Testis (tissue), 3 donors: ENCODE data around the gene PPFIA4. TPM values are rescaled to one million over a fixed set of nuclear protein-coding genes. Genes with fewer than 3 reads are reported as not detected.

ENCODE experiments used
- DNase-seq: peaks from one replicate; pipeline ENCODE4 v3.0.0-alpha.2; 2019
- H3K27ac ChIP-seq, 2 donors: fragments of 200-600 bp; sonication (generic); one replicate each; pipeline ENCODE4 v1.5.1; 2019
- H3K27me3 ChIP-seq: fragments of 200-600 bp; sonication (generic); one replicate; pipeline ENCODE4 v1.5.1; 2019
- H3K36me3 ChIP-seq: fragments of 200-600 bp; sonication (generic); one replicate; pipeline ENCODE4 v1.5.1; 2017; ENCODE audit warnings: low read depth; ENCODE audit errors: missing control alignments
- H3K4me1 ChIP-seq: fragments of 200-600 bp; sonication (generic); one replicate; pipeline ENCODE4 v1.5.1; 2019
- H3K4me3 ChIP-seq, 2 donors: fragments of 200-600 bp; sonication (generic); one replicate each; pipeline ENCODE4 v1.5.1; 2017 to 2019
- H3K9me3 ChIP-seq: fragments of 200-600 bp; sonication (generic); one replicate; pipeline ENCODE4 v1.5.1; 2017
- CTCF ChIP-seq, 3 experiments: fragments of 450-650 bp in 2 of 3; fragments of 200-600 bp in 1 of 3; sonication (generic) in 1 of 3; IDR thresholded peaks; one replicate each; pipeline ENCODE4 v1.5.1; 2016 to 2019; ENCODE audit warnings: antibody characterized with exemption in 3 of 3, mild to moderate bottlenecking in 2 of 3, moderate library complexity in 1 of 3
- POLR2A ChIP-seq: fragments of 450-650 bp; IDR thresholded peaks from one replicate; pipeline ENCODE4 v1.6.1; 2017; ENCODE audit warnings: antibody characterized with exemption, mild to moderate bottlenecking, moderate library complexity
- WGBS, 2 donors: methylation state at CpG; one replicate each; pipeline ENCODE4 v1.1.5; 2018; 5-methylcytosine and 5-hydroxymethylcytosine counted together
- intact Hi-C: fragments of 100-400 bp; cut with DNase I; formaldehyde crosslinking; loops from one replicate; pipeline ENCODE4 v1.15.1; 2023; ENCODE audit warnings: low total_unique reads
- polyA plus RNA-seq: library from polyadenylated mRNA; stranded (reverse); fragments of 350-450 nt; fragmentation: Illumina TruSeq; extraction: RNeasy Lipid Tissue Mini Kit (QIAGEN cat#74804); gene quantifications from one replicate; pipeline ENCODE4 v1.2.3, GENCODE V29; 2014; ENCODE audit warnings: low read depth, low replicate concordance; ENCODE audit not compliant: insufficient read depth
- total RNA-seq, 2 donors: library from RNA; depleted of rRNA; stranded (reverse); fragments of >200 nt; gene quantifications; one replicate each; pipeline ENCODE4 v1.2.3, GENCODE V29; 2016

PPFIA4 gene
- total and polyA plus RNA-seq, 3 donors from 2014 or later = 6.6 to 33.1 (median 27.2) TPM

- DNase-seq = no peak
- Histone ChIP-seq H3K4me3 (peak overlapping the region; percentile 36 to 56), H3K36me3 (no peaks in the 10 kb centered on the region), H3K27ac (no peak overlapping the region), H3K9me3 (no peaks in the 10 kb centered on the region), H3K4me1 (no peaks in the 10 kb centered on the region), H3K27me3 (no peaks in the 10 kb centered on the region)
- TF ChIP-seq POLR2A = no peak
- no peak for TF ChIP-seq CTCF (IDR thresholded peaks at IDR 0.05)
- WGBS, 2 donors = 55 to 61% methylated on average over 6 to 49 of the region's 56 CpGs
- intact Hi-C loops = no loop called here
Measured at GRCh38 chr1:203075236-203076030, 49.1 kb downstream of the PPFIA4 start.

GRCh38 chr1:203076031-203076511, 49.8 kb downstream of the PPFIA4 start:
- 53 to 63% methylated on average over 17 to 30 of the region's 30 CpGs for WGBS, 2 donors
- H3K27me3 ChIP-seq = no peaks in the 10 kb centered on the region
- no peaks in the 10 kb centered on the region for H3K4me1 ChIP-seq
- no peak for DNase-seq
- H3K27ac ChIP-seq = no peak overlapping the region
- TF ChIP-seq POLR2A (no peak), CTCF (IDR thresholded peaks at IDR 0.05) (no peak)
- H3K36me3 ChIP-seq = no peaks in the 10 kb centered on the region
- H3K4me3 ChIP-seq = peak overlapping the region; percentile 36 to 56
- no peaks in the 10 kb centered on the region for H3K9me3 ChIP-seq
- intact Hi-C loops = no loop called here

- no peaks in the 10 kb centered on the region for H3K4me1 ChIP-seq
- H3K27ac ChIP-seq = no peak overlapping the region
- H3K9me3 ChIP-seq = no peaks in the 10 kb centered on the region
- intact Hi-C loops = no loop called here
- H3K27me3 ChIP-seq = no peaks in the 10 kb centered on the region
- no peak for TF ChIP-seq POLR2A
- TF ChIP-seq CTCF (IDR thresholded peaks at IDR 0.05) = no peak
- 76 to 90% methylated on average over 3 of the region's 3 CpGs for WGBS, 2 donors
- no peak overlapping the region for H3K4me3 ChIP-seq
- DNase-seq = no peak
- H3K36me3 ChIP-seq = no peaks in the 10 kb centered on the region
Measured at GRCh38 chr1:203077367-203077766, 51.1 kb downstream of the PPFIA4 start.

- no peak overlapping the region for H3K27ac ChIP-seq
- DNase-seq = no peak
- H3K4me3 ChIP-seq = no peak overlapping the region
- no peak for TF ChIP-seq CTCF (IDR thresholded peaks at IDR 0.05)
- no peak for TF ChIP-seq POLR2A
- 94 to 100% methylated on average over 2 of the region's 2 CpGs for WGBS, 2 donors
- no peaks in the 10 kb centered on the region for H3K4me1 ChIP-seq
- intact Hi-C loops = no loop called here
- no peaks in the 10 kb centered on the region for H3K9me3 ChIP-seq
- no peaks in the 10 kb centered on the region for H3K27me3 ChIP-seq
- no peaks in the 10 kb centered on the region for H3K36me3 ChIP-seq
Measured at GRCh38 chr1:203077956-203078355, 51.7 kb downstream of the PPFIA4 start.

GRCh38 chr1:203078478-203078877, 52.2 kb downstream of the PPFIA4 start:
- intact Hi-C loops = no loop called here
- no peaks in the 10 kb centered on the region for H3K36me3 ChIP-seq
- no peaks in the 10 kb centered on the region for H3K4me1 ChIP-seq
- no peaks in the 10 kb centered on the region for H3K27me3 ChIP-seq
- H3K4me3 ChIP-seq = no peak overlapping the region
- DNase-seq = no peak
- no peaks in the 10 kb centered on the region for H3K9me3 ChIP-seq
- 95 to 97% methylated on average over 3 of the region's 3 CpGs for WGBS, 2 donors
- TF ChIP-seq POLR2A (no peak), CTCF (IDR thresholded peaks at IDR 0.05) (no peak)
- no peak overlapping the region for H3K27ac ChIP-seq
